H1 (cell line): ENCODE data around the gene PACSIN2. TPM values are rescaled to one million over a fixed set of nuclear protein-coding genes. Genes with fewer than 3 reads are reported as not detected.

ENCODE experiments used
- CTCF ChIA-PET: fragments of 300-600 bp; sonication (Branson Sonifier 250); formaldehyde crosslinking; loops from one replicate; lab custom pipeline; 2021; ENCODE audit not compliant: partially characterized antibody; lab: Charles Lee
- POLR2A ChIA-PET: fragments of 300-600 bp; sonication (Branson Sonifier 250); formaldehyde crosslinking; loops from one replicate; lab custom pipeline; 2021; ENCODE audit warnings: inconsistent platforms; ENCODE audit not compliant: partially characterized antibody; lab: Charles Lee
- DNase-seq, 2 experiments: peaks; one replicate each; pipeline versions ENCODE4 v3.0.0 to v3.0.0-alpha.2; 2010 to 2022; ENCODE audit warnings: low spot score in 2 of 2, low read depth in 1 of 2, mixed read lengths in 1 of 2
- FAIRE-seq: peaks from 2 replicates; lab custom pipeline; 2011; peaks lifted over from hg19 to GRCh38; lab: Jason Lieb, UNC
- H2AFZ ChIP-seq: 2 replicates; pipeline ENCODE4 v1.8.1; 2012; ENCODE audit warnings: low read length, inconsistent platforms
- H2AK5ac ChIP-seq: 2 replicates; pipeline ENCODE4 v1.6.1; 2013; ENCODE audit warnings: low read depth, low read length
- H2BK120ac ChIP-seq: replicated peaks from 2 replicates; pipeline ENCODE3; 2013; ENCODE audit warnings: low read depth, low read length, inconsistent platforms
- H2BK12ac ChIP-seq: 2 replicates; pipeline ENCODE4 v1.6.1; 2013; ENCODE audit warnings: low read depth, low read length
- H2BK15ac ChIP-seq: 2 replicates; pipeline ENCODE4 v1.6.1; 2013; ENCODE audit warnings: low read length
- H2BK20ac ChIP-seq: 2 replicates; pipeline ENCODE4 v1.6.1; 2013; ENCODE audit warnings: low read length
- H2BK5ac ChIP-seq: 2 replicates; pipeline ENCODE4 v1.6.1; 2013; ENCODE audit warnings: low read depth, low read length
- H3K14ac ChIP-seq: 2 replicates; pipeline ENCODE4 v1.6.1; 2013; ENCODE audit warnings: inconsistent platforms; ENCODE audit not compliant: insufficient read length
- H3K18ac ChIP-seq: 2 replicates; pipeline ENCODE4 v1.6.1; 2013; ENCODE audit warnings: low read length; ENCODE audit errors: extremely low read depth
- H3K23ac ChIP-seq: 2 replicates; pipeline ENCODE4 v1.6.1; 2013; ENCODE audit warnings: inconsistent platforms; ENCODE audit not compliant: insufficient read length
- H3K23me2 ChIP-seq: 2 replicates; pipeline ENCODE4 v1.6.1; 2013; ENCODE audit warnings: low read depth, low read length
- H3K27ac ChIP-seq: 2 replicates; pipeline ENCODE4 v1.6.1; 2011; ENCODE audit warnings: low read depth, low read length, inconsistent platforms
- H3K27me3 ChIP-seq, 4 experiments: replicated peaks in 1 of 4; 1 replicate in 1 of 4; 2 replicates in 3 of 4; pipeline versions ENCODE4 v1.6.1 to v1.8.1; 2011 to 2013; ENCODE audit warnings: low read length in 3 of 4, mild to moderate bottlenecking in 3 of 4, inconsistent platforms in 2 of 4, mixed read lengths in 2 of 4, moderate library complexity in 1 of 4; ENCODE audit not compliant: control insufficient read depth in 3 of 4, insufficient read depth in 3 of 4; ENCODE audit errors: extremely low read depth in 1 of 4
- H3K36me3 ChIP-seq, 4 experiments: 2 replicates each; pipeline versions ENCODE4 v1.6.1 to v1.8.1; 2011 to 2013; ENCODE audit warnings: mild to moderate bottlenecking in 4 of 4, low read length in 3 of 4, moderate library complexity in 2 of 4, control low read depth in 1 of 4, inconsistent platforms in 1 of 4; ENCODE audit not compliant: insufficient read depth in 4 of 4, control insufficient read depth in 2 of 4
- H3K4ac ChIP-seq: replicated peaks from 2 replicates; pipeline ENCODE3; 2013; ENCODE audit warnings: low read length, low read depth, mixed read lengths, inconsistent platforms; ENCODE audit not compliant: insufficient read length
- H3K4me1 ChIP-seq, 4 experiments: replicated peaks in 1 of 4; 1 replicate in 1 of 4; 2 replicates in 3 of 4; pipeline versions ENCODE4 v1.6.1 to v1.8.1; 2011 to 2013; ENCODE audit warnings: low read length in 3 of 4, inconsistent platforms in 2 of 4, mixed read lengths in 1 of 4; ENCODE audit not compliant: insufficient read depth in 4 of 4, control insufficient read depth in 3 of 4
- H3K4me2 ChIP-seq, 2 experiments: 2 replicates each; pipeline versions ENCODE4 v1.6.1 to v1.8.1; 2011 to 2013; ENCODE audit warnings: low read depth in 2 of 2, low read length in 2 of 2, control low read depth in 1 of 2, inconsistent platforms in 1 of 2, mild to moderate bottlenecking in 1 of 2; ENCODE audit not compliant: insufficient read depth in 1 of 2
- H3K4me3 ChIP-seq, 4 experiments: fragments of 200-600, 300-600 bp in 1 of 4; sonication (generic), shearing (Covaris generic), sonication (Bioruptor Twin) in 1 of 4; 2 replicates each; pipeline versions ENCODE4 v1.5.1 to v1.8.1; 2011 to 2016; ENCODE audit warnings: low read length in 4 of 4, low read depth in 3 of 4, control low read depth in 2 of 4, inconsistent platforms in 2 of 4, mild to moderate bottlenecking in 2 of 4, mixed read lengths in 1 of 4, moderate library complexity in 1 of 4; ENCODE audit not compliant: insufficient read depth in 2 of 4; ENCODE audit errors: extremely low read depth in 1 of 4
- H3K56ac ChIP-seq: replicated peaks from 2 replicates; pipeline ENCODE3; 2013; ENCODE audit warnings: low read depth, mild to moderate bottlenecking, mixed read lengths, low read length, inconsistent platforms; ENCODE audit not compliant: insufficient read length
- H3K79me1 ChIP-seq: 2 replicates; pipeline ENCODE4 v1.6.1; 2013; ENCODE audit warnings: low read depth, low read length, control low read depth
- H3K79me2 ChIP-seq, 2 experiments: 2 replicates each; pipeline versions ENCODE4 v1.6.1 to v1.8.1; 2012 to 2013; ENCODE audit warnings: low read length in 2 of 2, mild to moderate bottlenecking in 2 of 2, inconsistent platforms in 1 of 2; ENCODE audit not compliant: insufficient read depth in 2 of 2, control insufficient read depth in 1 of 2
- H3K9ac ChIP-seq, 4 experiments: replicated peaks in 1 of 4; 1 replicate in 1 of 4; 2 replicates in 3 of 4; pipeline versions ENCODE4 v1.6.1 to v1.8.1; 2011 to 2013; ENCODE audit warnings: low read depth in 3 of 4, low read length in 3 of 4, control low read depth in 2 of 4, mild to moderate bottlenecking in 2 of 4, moderate library complexity in 2 of 4, inconsistent platforms in 1 of 4; ENCODE audit errors: extremely low read depth in 1 of 4
- H3K9me3 ChIP-seq, 2 experiments: 2 replicates each; pipeline versions ENCODE4 v1.6.1 to v1.8.1; 2012 to 2013; ENCODE audit warnings: mild to moderate bottlenecking in 2 of 2, moderate library complexity in 2 of 2, control low read depth in 1 of 2, inconsistent platforms in 1 of 2, low read depth in 1 of 2, low read length in 1 of 2, mixed read lengths in 1 of 2; ENCODE audit not compliant: insufficient read depth in 2 of 2
- H4K20me1 ChIP-seq, 2 experiments: replicated peaks in 1 of 2; 2 replicates each; pipeline versions ENCODE3 to v1.8.1; 2011 to 2013; ENCODE audit warnings: inconsistent platforms in 2 of 2, low read length in 2 of 2, mild to moderate bottlenecking in 1 of 2; ENCODE audit not compliant: insufficient read depth in 2 of 2, control insufficient read depth in 1 of 2
- H4K5ac ChIP-seq: 2 replicates; pipeline ENCODE4 v1.6.1; 2013; ENCODE audit warnings: low read length, low read depth, mixed read lengths, inconsistent platforms; ENCODE audit not compliant: insufficient read length
- H4K8ac ChIP-seq: 2 replicates; pipeline ENCODE4 v1.8.0; 2013; ENCODE audit warnings: mild to moderate bottlenecking, moderate library complexity, low read length, inconsistent platforms; ENCODE audit not compliant: insufficient read depth; ENCODE audit errors: extremely low read depth
- H4K91ac ChIP-seq: replicated peaks from 2 replicates; pipeline ENCODE3; 2013; ENCODE audit warnings: low read length, mixed read lengths, inconsistent platforms; ENCODE audit not compliant: insufficient read length
- ASH2L ChIP-seq: fragments of 200-600, 300-600 bp; sonication (generic); IDR thresholded peaks from one replicate; pipeline ENCODE4 v1.7.1; 2017; ENCODE audit warnings: low read length
- POLR2AphosphoS5 ChIP-seq: IDR thresholded peaks from 2 replicates; pipeline ENCODE4 v1.6.1; 2011; ENCODE audit warnings: low read depth, low read length
- RAD21 ChIP-seq, 2 experiments: IDR thresholded peaks in 1 of 2; conservative IDR thresholded peaks in 1 of 2; 2 replicates each; pipeline ENCODE4 v1.6.1; 2011; ENCODE audit warnings: low read depth in 2 of 2, low read length in 2 of 2, improper control_type of control experiment in 1 of 2, inconsistent platforms in 1 of 2, mild to moderate bottlenecking in 1 of 2, moderate library complexity in 1 of 2
- RNF2 ChIP-seq: fragments of 200-900, 300-1000 bp; sonication (generic); IDR thresholded peaks from 2 replicates; pipeline ENCODE4 v1.7.1; 2016; ENCODE audit warnings: borderline replicate concordance, low read depth, mild to moderate bottlenecking, antibody characterized with exemption, low read length; ENCODE audit not compliant: poor library complexity, severe bottlenecking; ENCODE audit errors: missing control alignments
- SIX5 ChIP-seq: IDR thresholded peaks from 2 replicates; pipeline ENCODE4 v1.6.1; 2011; ENCODE audit warnings: mild to moderate bottlenecking, low read depth, low read length
- TAF1 ChIP-seq: IDR thresholded peaks from 2 replicates; pipeline ENCODE4 v1.6.1; 2011; ENCODE audit warnings: mild to moderate bottlenecking, low read depth, low read length
- WGBS, 2 experiments: shearing (Covaris generic) in 1 of 2; methylation state at CpG; one replicate each; pipeline versions ENCODE4 v1.1.6 to v1.1.7; 2013 to 2015; ENCODE audit warnings: low lambda C conversion rate in 2 of 2, mixed read lengths in 2 of 2, inconsistent platforms in 1 of 2, low coverage in 1 of 2, missing lambda C conversion rate in 1 of 2; ENCODE audit not compliant: insufficient replicate concordance in 2 of 2, insufficient coverage in 1 of 2, insufficient read length in 1 of 2; ENCODE audit errors: extremely low coverage in 1 of 2, missing lambda C conversion rate in 1 of 2; 5-methylcytosine and 5-hydroxymethylcytosine counted together
- polyA plus RNA-seq, 7 experiments: library from polyadenylated mRNA; depleted of rRNA in 3 of 7; stranded (reverse) in 5 of 7; unstranded in 2 of 7; fragments of >200 nt in 5 of 7; fragments of 200-250 nt in 2 of 7; gene quantifications; 1 replicate in 5 of 7; 2 replicates in 1 of 7; 4 replicates in 1 of 7; pipeline versions ENCODE4 v1.2.1 to v1.2.3, GENCODE V29; 2011 to 2013; ENCODE audit warnings: missing spikeins in 2 of 7, mixed read lengths in 2 of 7
- total RNA-seq: library from RNA; stranded (reverse); fragmentation: NEBNext Ultra II Directional; extraction: Animal tissue kit (Norgen Biotek cat#: 25700); gene quantifications from 2 replicates; pipeline ENCODE4 v1.2.1, GENCODE V29; 2021
- TF ChIP-seq, protein P1 (sequence below), 3 experiments: IDR thresholded peaks; 1 replicate in 2 of 3; 2 replicates in 1 of 3; pipeline versions ENCODE4 v1.5.1 to v1.6.1; 2011; ENCODE audit warnings: low read length in 3 of 3, mild to moderate bottlenecking in 3 of 3, inconsistent platforms in 2 of 3, low read depth in 1 of 3, moderate library complexity in 1 of 3; ENCODE audit not compliant: insufficient read depth in 1 of 3; ENCODE audit errors: control extremely low read depth in 1 of 3
- TF ChIP-seq, protein P2 (sequence below): IDR thresholded peaks from 2 replicates; pipeline ENCODE4 v1.6.1; 2011; ENCODE audit warnings: low read depth, mild to moderate bottlenecking, low read length; ENCODE audit not compliant: insufficient read depth

The PACSIN2 gene
- total and polyA plus RNA-seq, 2 of the 8 experiments (the other 6 are each of a cell fraction or from before 2014, with no cell fraction given) = 44.8 to 64.2 TPM

DNA sequence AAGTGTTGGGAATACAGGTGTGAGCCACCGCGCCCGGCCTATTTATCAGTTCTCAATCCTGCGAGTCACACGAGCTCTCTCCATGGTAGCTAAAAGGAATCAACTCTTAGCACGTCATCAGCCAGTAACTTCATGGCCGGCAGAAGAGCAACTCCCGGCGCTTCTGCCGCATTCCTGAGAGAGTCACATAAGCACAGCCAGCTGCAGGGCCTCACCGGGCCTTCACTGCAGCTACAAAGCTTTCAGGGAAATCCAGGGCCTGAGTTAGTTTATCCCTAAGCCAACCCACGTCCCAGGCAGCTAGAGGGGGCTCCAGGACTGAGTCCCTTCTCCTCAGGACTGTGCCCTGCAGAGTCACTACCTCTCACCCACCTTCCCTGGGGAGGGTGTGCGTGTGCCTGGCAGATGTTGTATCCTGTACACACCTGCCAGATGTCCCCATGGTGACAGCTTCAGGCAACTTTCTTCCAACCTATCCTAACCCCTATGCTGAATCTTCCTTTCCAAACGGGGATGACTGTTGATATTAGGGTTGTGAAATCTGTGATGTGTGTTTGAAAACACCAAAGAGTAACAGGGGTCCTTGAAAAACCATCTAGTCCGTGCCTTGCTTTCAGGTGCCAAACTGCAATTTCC is 112.0 kb downstream of the PACSIN2 start:
- Histone ChIP-seq H2AFZ (no peak overlapping the region), H4K91ac (no peak overlapping the region), H3K4me2 (no peak overlapping the region), H3K9me3 (no peaks in the 10 kb centered on the region), H3K9ac (no peak overlapping the region), H2BK5ac (no peak overlapping the region), H3K56ac (no peak overlapping the region), H4K5ac (no peak overlapping the region), H2BK20ac (no peak overlapping the region), H3K18ac (no peak overlapping the region), H2BK12ac (no peak overlapping the region), H2BK15ac (no peak overlapping the region), H4K8ac (no peak overlapping the region), H3K4me1 (peaks cover 0 to 13% (median 6%) of the 10 kb centered on the region in 4 experiments; a peak in 5 of 7 replicates), H3K36me3 (peaks cover 0 to 7% (median 0%) of the 10 kb centered on the region in 4 experiments; a peak in 3 of 8 replicates), H3K4me3 (no peak overlapping the region), H3K4ac (no peak overlapping the region), H3K23me2 (no peaks in the 10 kb centered on the region), H3K79me1 (peaks cover 31% of the 10 kb centered on the region), H3K14ac (no peak overlapping the region), H3K27me3 (no peaks in the 10 kb centered on the region), H2AK5ac (no peak overlapping the region), H3K79me2 (peaks cover 0 to 33% of the 10 kb centered on the region in 2 experiments; a peak in 1 of 4 replicates), H2BK120ac (no peak overlapping the region), H3K23ac (no peak overlapping the region), H4K20me1 (peaks cover 10 to 21% of the 10 kb centered on the region in 2 experiments), H3K27ac (no peak overlapping the region)
- CTCF ChIA-PET = interaction anchor here (0.8 to 6.5 kb wide), 24 partner anchors 9 to 236 kb away, joined by 3 to 47 read pairs (median 5); no protein-coding TSS in a partner anchor
- WGBS, 2 experiments = 90% methylated on average over 15 of the region's 15 CpGs; no CpG with 5 or more reads in 1 of the 2 experiments
- DNase-seq (peak in 1 of 2 experiments; percentile 10), FAIRE-seq (no peak)
- POLR2A ChIA-PET = interaction anchor here (0.9 to 1.3 kb wide), 3 partner anchors 7 to 113 kb away, joined by 3 to 4 read pairs (median 3); no protein-coding TSS in a partner anchor
- TF ChIP-seq, protein P1, sequence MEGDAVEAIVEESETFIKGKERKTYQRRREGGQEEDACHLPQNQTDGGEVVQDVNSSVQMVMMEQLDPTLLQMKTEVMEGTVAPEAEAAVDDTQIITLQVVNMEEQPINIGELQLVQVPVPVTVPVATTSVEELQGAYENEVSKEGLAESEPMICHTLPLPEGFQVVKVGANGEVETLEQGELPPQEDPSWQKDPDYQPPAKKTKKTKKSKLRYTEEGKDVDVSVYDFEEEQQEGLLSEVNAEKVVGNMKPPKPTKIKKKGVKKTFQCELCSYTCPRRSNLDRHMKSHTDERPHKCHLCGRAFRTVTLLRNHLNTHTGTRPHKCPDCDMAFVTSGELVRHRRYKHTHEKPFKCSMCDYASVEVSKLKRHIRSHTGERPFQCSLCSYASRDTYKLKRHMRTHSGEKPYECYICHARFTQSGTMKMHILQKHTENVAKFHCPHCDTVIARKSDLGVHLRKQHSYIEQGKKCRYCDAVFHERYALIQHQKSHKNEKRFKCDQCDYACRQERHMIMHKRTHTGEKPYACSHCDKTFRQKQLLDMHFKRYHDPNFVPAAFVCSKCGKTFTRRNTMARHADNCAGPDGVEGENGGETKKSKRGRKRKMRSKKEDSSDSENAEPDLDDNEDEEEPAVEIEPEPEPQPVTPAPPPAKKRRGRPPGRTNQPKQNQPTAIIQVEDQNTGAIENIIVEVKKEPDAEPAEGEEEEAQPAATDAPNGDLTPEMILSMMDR (IDR thresholded peaks at IDR 0.05; ENCODE audit: control extremely low read depth in 1 of 3, insufficient read depth in 1 of 3, low read depth in 1 of 3, low read length in 3 of 3) = peak; percentile 29 to 38 (median 34); a peak in 3 of 4 replicates
- TF ChIP-seq SIX5 (no peak), ASH2L (no peak), TAF1 (no peak), RAD21 (IDR thresholded peaks at IDR 0.05 in 1 of 2, conservative IDR thresholded peaks at IDR 0.05 in 1 of 2; ENCODE audit: low read depth in 2 of 2, low read length in 2 of 2) (peak; percentile 53 to 69), POLR2AphosphoS5 (no peak), RNF2 (no peak)
- TF ChIP-seq, protein P2, sequence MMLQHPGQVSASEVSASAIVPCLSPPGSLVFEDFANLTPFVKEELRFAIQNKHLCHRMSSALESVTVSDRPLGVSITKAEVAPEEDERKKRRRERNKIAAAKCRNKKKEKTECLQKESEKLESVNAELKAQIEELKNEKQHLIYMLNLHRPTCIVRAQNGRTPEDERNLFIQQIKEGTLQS = no peak
